Hepatocyte (in vitro differentiated cells): ENCODE measurements around the gene SLC15A2. TPM values are rescaled to one million over a fixed set of nuclear protein-coding genes. Genes with fewer than 3 reads are reported as not detected.

Experiments used
- DNase-seq: peaks from one replicate; pipeline ENCODE4 v3.0.0-alpha.2; 2016; ENCODE audit warnings: low spot score
- H2AFZ ChIP-seq: fragments of 200-600 bp; sonication (generic); 2 replicates; pipeline ENCODE4 v1.6.0; 2016; ENCODE audit warnings: antibody characterized with exemption, mild to moderate bottlenecking
- H3K27ac ChIP-seq: fragments of 200-600 bp; sonication (generic); 2 replicates; pipeline ENCODE4 v1.5.1; 2016; ENCODE audit warnings: mild to moderate bottlenecking
- H3K27me3 ChIP-seq: fragments of 200-600 bp; sonication (generic); 2 replicates; pipeline ENCODE4 v1.6.1; 2016
- H3K36me3 ChIP-seq: fragments of 200-600 bp; sonication (generic); replicated peaks from 2 replicates; pipeline ENCODE4 v1.5.1; 2016; ENCODE audit warnings: low read depth; ENCODE audit not compliant: insufficient read depth
- H3K4me1 ChIP-seq: fragments of 200-600 bp; sonication (generic); 2 replicates; pipeline ENCODE4 v1.5.1; 2016; ENCODE audit warnings: mild to moderate bottlenecking, moderate library complexity; ENCODE audit not compliant: insufficient read depth
- H3K4me2 ChIP-seq: fragments of 200-600 bp; sonication (generic); 2 replicates; pipeline ENCODE4 v1.6.0; 2016
- H3K4me3 ChIP-seq: fragments of 200-600 bp; sonication (generic); 2 replicates; pipeline ENCODE4 v1.5.1; 2016; ENCODE audit warnings: mild to moderate bottlenecking
- H3K79me2 ChIP-seq: fragments of 200-600 bp; sonication (generic); 2 replicates; pipeline ENCODE4 v1.6.0; 2017; ENCODE audit warnings: mild to moderate bottlenecking
- H3K9me2 ChIP-seq: fragments of 200-600 bp; sonication (generic); replicated peaks from 2 replicates; pipeline ENCODE4 v1.6.0; 2017; ENCODE audit warnings: mild to moderate bottlenecking; ENCODE audit not compliant: insufficient read depth
- H3K9me3 ChIP-seq: fragments of 200-600 bp; sonication (generic); 2 replicates; pipeline ENCODE4 v1.5.1; 2016; ENCODE audit warnings: low read depth, mild to moderate bottlenecking
- H4K20me1 ChIP-seq: fragments of 200-600 bp; sonication (generic); 2 replicates; pipeline ENCODE4 v1.6.0; 2016; ENCODE audit warnings: mild to moderate bottlenecking; ENCODE audit not compliant: insufficient read depth, poor library complexity, severe bottlenecking
- CTCF ChIP-seq: fragments of 200-600 bp; sonication (generic); IDR thresholded peaks from 2 replicates; pipeline ENCODE4 v1.5.1; 2016; ENCODE audit warnings: antibody characterized with exemption, mild to moderate bottlenecking; ENCODE audit not compliant: poor library complexity
- EZH2 ChIP-seq: fragments of 200-600 bp; sonication (generic); IDR thresholded peaks from 2 replicates; pipeline ENCODE4 v1.6.1; 2016; ENCODE audit warnings: antibody characterized with exemption, mild to moderate bottlenecking, borderline replicate concordance
- EZH2phosphoT487 ChIP-seq: fragments of 200-600 bp; sonication (generic); IDR thresholded peaks from one replicate; pipeline ENCODE4 v1.6.1; 2018; ENCODE audit warnings: antibody characterized with exemption, mild to moderate bottlenecking, low read depth, moderate library complexity; ENCODE audit not compliant: unreplicated experiment, severe bottlenecking
- WGBS: methylation state at CpG from one replicate; pipeline ENCODE4 v1.1.6; 2016; ENCODE audit warnings: low lambda C conversion rate; ENCODE audit errors: missing lambda C conversion rate; 5-methylcytosine and 5-hydroxymethylcytosine counted together
- polyA plus RNA-seq: library from polyadenylated mRNA; unstranded; fragments of >200 nt; fragmentation: Nextera tagmentation; extraction: Ambion mirVana; gene quantifications from 2 replicates; pipeline ENCODE4 v1.2.1, GENCODE V29; 2016
- total RNA-seq: library from RNA; depleted of rRNA; stranded (reverse); fragments of >200 nt; gene quantifications from 2 replicates; pipeline ENCODE4 v1.2.3, GENCODE V29; 2014

Gene SLC15A2
- total and polyA plus RNA-seq, 2 experiments from 2014 or later: 5.4 to 11.2 TPM

- no peaks in the 10 kb centered on the region for H3K36me3 ChIP-seq
- no peak for DNase-seq
- no peaks in the 10 kb centered on the region for H3K27me3 ChIP-seq
- H3K4me1 ChIP-seq: peaks cover 5% of the 10 kb centered on the region
- H3K9me2 ChIP-seq: no peaks in the 10 kb centered on the region
- H4K20me1 ChIP-seq: no peaks in the 10 kb centered on the region
- WGBS: 74% methylated on average over 1 of the region's 1 CpG
- H3K79me2 ChIP-seq: no peaks in the 10 kb centered on the region
- TF ChIP-seq EZH2 (no peak), CTCF (no peak)
- no peak overlapping the region for H2AFZ ChIP-seq
- no peak overlapping the region for H3K27ac ChIP-seq
- no peak overlapping the region for H3K4me3 ChIP-seq
- H3K9me3 ChIP-seq: peaks cover 8% of the 10 kb centered on the region
- no peak overlapping the region for H3K4me2 ChIP-seq
Observed at GRCh38 chr3:121948641-121949040, 54.4 kb downstream of the SLC15A2 start.

GRCh38 chr3:121951291-121951919 is 57.2 kb downstream of the SLC15A2 start:
- H3K4me2 ChIP-seq: peak overlapping the region; percentile 14
- TF ChIP-seq EZH2 (no peak), CTCF (no peak), EZH2phosphoT487 (no peak)

GRCh38 chr3:121956363-121956762 is 62.2 kb downstream of the SLC15A2 start:
- no peak overlapping the region for H3K4me2 ChIP-seq
- no peaks in the 10 kb centered on the region for H3K36me3 ChIP-seq
- DNase-seq: no peak
- no peaks in the 10 kb centered on the region for H4K20me1 ChIP-seq
- no peaks in the 10 kb centered on the region for H3K9me2 ChIP-seq
- H3K9me3 ChIP-seq: peaks cover 8% of the 10 kb centered on the region
- no peaks in the 10 kb centered on the region for H3K4me1 ChIP-seq
- no peak overlapping the region for H3K4me3 ChIP-seq
- no peaks in the 10 kb centered on the region for H3K27me3 ChIP-seq
- no peaks in the 10 kb centered on the region for H3K79me2 ChIP-seq
- WGBS: 91% methylated on average over 3 of the region's 3 CpGs
- no peak overlapping the region for H3K27ac ChIP-seq
- H2AFZ ChIP-seq: no peak overlapping the region
- no peak for TF ChIP-seq CTCF
- TF ChIP-seq EZH2: no peak
- TF ChIP-seq EZH2phosphoT487: no peak

More at GRCh38 chr3:121951291-121951919, 57.2 kb downstream of the SLC15A2 start:
- Histone ChIP-seq H4K20me1 (no peaks in the 10 kb centered on the region), H3K9me2 (no peaks in the 10 kb centered on the region), H3K4me3 (no peak overlapping the region), H3K79me2 (no peaks in the 10 kb centered on the region), H2AFZ (no peak overlapping the region), H3K36me3 (no peaks in the 10 kb centered on the region), H3K27me3 (no peaks in the 10 kb centered on the region), H3K27ac (no peak overlapping the region), H3K9me3 (peaks cover 8% of the 10 kb centered on the region), H3K4me1 (peaks cover 5% of the 10 kb centered on the region)
- peak; percentile 8 for DNase-seq
- 0% methylated on average over 1 of the region's 1 CpG for WGBS
